ENCODE results near the gene OIP5.

- TF ChIP-seq CTCF (IDR thresholded peaks at IDR 0.05; ENCODE audit: low read depth, low read length) (no peak), MAX (IDR thresholded peaks at IDR 0.05; ENCODE audit: low read depth, low read length) (peak; percentile 18; the same call in 1 of the 2 replicates), POLR2A (IDR thresholded peaks at IDR 0.05; ENCODE audit: extremely low read depth, insufficient read length) (no peak)
Observed at GRCh38 chr15:41304149-41304770, 28.1 kb downstream of the OIP5 start.
